Prostate gland (tissue), 2 donors: ENCODE data around the gene SCEL. TPM values are rescaled to one million over a fixed set of nuclear protein-coding genes. Genes with fewer than 3 reads are reported as not detected.

Source experiments
- DNase-seq: peaks from one replicate; pipeline ENCODE4 v3.0.0-alpha.2; 2019; ENCODE audit warnings: low spot score
- H3K27ac ChIP-seq, 2 donors: fragments of 200-600 bp; sonication (generic); 2 replicates each; pipeline ENCODE4 v1.5.1; 2017 to 2019
- H3K27me3 ChIP-seq: fragments of 200-600 bp; sonication (generic); replicated peaks from 2 replicates; pipeline ENCODE4 v1.5.1; 2019; ENCODE audit not compliant: insufficient read depth
- H3K36me3 ChIP-seq, 2 donors: fragments of 200-600 bp; sonication (generic); 1 replicate in 1 of 2; 2 replicates in 1 of 2; pipeline versions ENCODE4 v1.5.1 to v1.8.1; 2017 to 2019
- H3K4me1 ChIP-seq: fragments of 200-600 bp; sonication (generic); replicated peaks from 2 replicates; pipeline ENCODE4 v1.5.1; 2019
- H3K4me3 ChIP-seq, 2 donors: fragments of 200-600 bp; sonication (generic); 2 replicates each; pipeline ENCODE4 v1.5.1; 2017 to 2019
- H3K9me3 ChIP-seq: fragments of 200-600 bp; sonication (generic); 2 replicates; pipeline ENCODE4 v1.5.1; 2017
- CTCF ChIP-seq, 4 experiments: fragments of 200-600 bp in 2 of 4; fragments of 450-650 bp in 2 of 4; sonication (generic) in 2 of 4; IDR thresholded peaks; 1 replicate in 3 of 4; 2 replicates in 1 of 4; pipeline ENCODE4 v1.5.1; 2016 to 2019; ENCODE audit warnings: antibody characterized with exemption in 4 of 4, mild to moderate bottlenecking in 2 of 4, moderate library complexity in 2 of 4
- POLR2A ChIP-seq: fragments of 450-650 bp; IDR thresholded peaks from one replicate; pipeline ENCODE4 v1.6.1; 2016; ENCODE audit warnings: antibody characterized with exemption, mild to moderate bottlenecking
- POLR2AphosphoS5 ChIP-seq: sonication (generic); formaldehyde crosslinking; IDR thresholded peaks from one replicate; pipeline ENCODE4 v1.6.1; 2017; ENCODE audit warnings: antibody characterized with exemption
- WGBS: methylation state at CpG from one replicate; pipeline ENCODE4 v1.1.5; 2018; 5-methylcytosine and 5-hydroxymethylcytosine counted together
- intact Hi-C: fragments of 100-400 bp; cut with DNase I; formaldehyde crosslinking; loops from one replicate; pipeline ENCODE4 v1.14.2; 2022
- total RNA-seq, 2 donors: library from RNA; depleted of rRNA; stranded (reverse); fragments of >200 nt; gene quantifications; one replicate each; pipeline ENCODE4 v1.1.0, GENCODE V29; 2016

SCEL gene
- total RNA-seq, 2 donors from 2014 or later, result 0.09 to 2.3 TPM

GRCh38 chr13:77519808-77520207 is 15.7 kb upstream of the SCEL start:
- Histone ChIP-seq H3K4me3 (no peak overlapping the region), H3K4me1 (no peaks in the 10 kb centered on the region)

GRCh38 chr13:77521194-77521593 is 14.3 kb upstream of the SCEL start:
- Histone ChIP-seq H3K9me3 (no peaks in the 10 kb centered on the region), H3K27me3 (no peaks in the 10 kb centered on the region), H3K4me1 (no peaks in the 10 kb centered on the region), H3K4me3 (no peak overlapping the region), H3K27ac (no peak overlapping the region), H3K36me3 (no peaks in the 10 kb centered on the region)
- DNase-seq, result no peak
- intact Hi-C loops, result no loop called here
- no peak for TF ChIP-seq POLR2A
- 70% methylated on average over 2 of the region's 2 CpGs for WGBS

More at GRCh38 chr13:77519808-77520207, 15.7 kb upstream of the SCEL start:
- no peaks in the 10 kb centered on the region for H3K9me3 ChIP-seq
- H3K27me3 ChIP-seq, result no peaks in the 10 kb centered on the region
- no peak for TF ChIP-seq POLR2AphosphoS5
- no peak for TF ChIP-seq CTCF (IDR thresholded peaks at IDR 0.05)
- TF ChIP-seq POLR2A, result no peak
- H3K27ac ChIP-seq, result no peak overlapping the region
- intact Hi-C loops, result no loop called here
- WGBS, result 84% methylated on average over 4 of the region's 4 CpGs
- DNase-seq, result no peak
- no peaks in the 10 kb centered on the region for H3K36me3 ChIP-seq

- no peaks in the 10 kb centered on the region for H3K9me3 ChIP-seq
- peak; percentile 66 for DNase-seq
- H3K4me1 ChIP-seq, result no peaks in the 10 kb centered on the region
- H3K27ac ChIP-seq, result peak overlapping the region in 1 of 2 donors; percentile 41
- WGBS, result 24% methylated on average over 3 of the region's 3 CpGs
- H3K27me3 ChIP-seq, result no peaks in the 10 kb centered on the region
- H3K36me3 ChIP-seq, result no peaks in the 10 kb centered on the region
- TF ChIP-seq POLR2AphosphoS5, result peak; percentile 28
- no peak for TF ChIP-seq POLR2A
- H3K4me3 ChIP-seq, result no peak overlapping the region
- intact Hi-C loops, result no loop called here
Observed at GRCh38 chr13:77521595-77522367, 13.7 kb upstream of the SCEL start.

- Histone ChIP-seq H3K27me3 (no peaks in the 10 kb centered on the region), H3K36me3 (no peaks in the 10 kb centered on the region), H3K4me3 (no peak overlapping the region), H3K4me1 (no peaks in the 10 kb centered on the region), H3K9me3 (no peaks in the 10 kb centered on the region), H3K27ac (peak overlapping the region in 1 of 2 donors; percentile 41)
- intact Hi-C loops, result no loop called here
- TF ChIP-seq CTCF (IDR thresholded peaks at IDR 0.05), result no peak
- peak; percentile 67 for TF ChIP-seq POLR2AphosphoS5
- TF ChIP-seq POLR2A, result no peak
- DNase-seq, result peak; percentile 54
- WGBS, result 59% methylated on average over 3 of the region's 3 CpGs
Observed at GRCh38 chr13:77522444-77522843, 13.1 kb upstream of the SCEL start.

GRCh38 chr13:77523386-77523785 is 12.1 kb upstream of the SCEL start:
- 98% methylated on average over 4 of the region's 4 CpGs for WGBS
- H3K9me3 ChIP-seq, result no peaks in the 10 kb centered on the region
- no peak for DNase-seq
- no peaks in the 10 kb centered on the region for H3K27me3 ChIP-seq
- TF ChIP-seq POLR2A (no peak), POLR2AphosphoS5 (no peak), CTCF (IDR thresholded peaks at IDR 0.05) (no peak)
- H3K4me3 ChIP-seq, result no peak overlapping the region
- intact Hi-C loops, result no loop called here
- H3K4me1 ChIP-seq, result no peaks in the 10 kb centered on the region
- H3K27ac ChIP-seq, result no peak overlapping the region
- no peaks in the 10 kb centered on the region for H3K36me3 ChIP-seq
